Heart right ventricle (tissue), 16 donors: ENCODE data around the gene JAKMIP3. TPM values are rescaled to one million over a fixed set of nuclear protein-coding genes. Genes with fewer than 3 reads are reported as not detected.

Experiments used
- ATAC-seq, 8 donors: fragments of 200-7000 bp; cut with Tn5 transposase; one replicate each; pipeline ENCODE4 v1.9.1; 2020; ENCODE audit warnings: mild to moderate bottlenecking in 8 of 8, moderate library complexity in 8 of 8, moderate number of reproducible peaks in 1 of 8
- DNase-seq, 2 donors: peaks; one replicate each; pipeline ENCODE4 v3.0.0-alpha.2; 2020
- H3K27ac ChIP-seq, 10 donors: fragments of 200-600 bp; sonication (generic) in 2 of 10; one replicate each; pipeline versions ENCODE4 v1.5.0 to v1.8.0; 2020 to 2022; ENCODE audit warnings: mild to moderate bottlenecking in 3 of 10
- H3K27me3 ChIP-seq, 7 donors: fragments of 200-600 bp; one replicate each; pipeline ENCODE4 v1.8.0; 2021 to 2022; ENCODE audit warnings: mild to moderate bottlenecking in 2 of 7
- H3K36me3 ChIP-seq, 9 donors: fragments of 200-600 bp; sonication (generic) in 1 of 9; one replicate each; pipeline versions ENCODE4 v1.5.0 to v1.8.0; 2020 to 2022; ENCODE audit warnings: mild to moderate bottlenecking in 2 of 9
- H3K4me1 ChIP-seq, 9 donors: fragments of 200-600 bp; sonication (generic) in 1 of 9; one replicate each; pipeline versions ENCODE4 v1.5.0 to v1.8.0; 2020 to 2022; ENCODE audit warnings: mild to moderate bottlenecking in 4 of 9
- H3K4me3 ChIP-seq, 10 donors: fragments of 200-600 bp; sonication (generic) in 2 of 10; one replicate each; pipeline versions ENCODE4 v1.5.0 to v1.8.0; 2020 to 2022; ENCODE audit warnings: mild to moderate bottlenecking in 7 of 10, moderate library complexity in 2 of 10
- H3K9me3 ChIP-seq, 11 donors: fragments of 200-600 bp in 10 of 11; sonication (generic) in 2 of 11; one replicate each; pipeline versions ENCODE4 v1.5.0 to v1.8.0; 2013 to 2022; ENCODE audit warnings: mild to moderate bottlenecking in 2 of 11, control low read depth in 1 of 11, moderate library complexity in 1 of 11
- CTCF ChIP-seq, 9 donors: fragments of 200-600 bp; sonication (generic) in 2 of 9; IDR thresholded peaks; one replicate each; pipeline versions ENCODE4 v1.5.0 to v1.8.0; 2021 to 2022; ENCODE audit warnings: antibody characterized with exemption in 9 of 9, mild to moderate bottlenecking in 5 of 9, moderate library complexity in 1 of 9
- WGBS, 2 donors: extraction: QIAGEN DNeasy Blood & Tissue Kit; methylation state at CpG; one replicate each; pipeline ENCODE4 v1.1.7; 2013; ENCODE audit warnings: inconsistent platforms in 1 of 2; 5-methylcytosine and 5-hydroxymethylcytosine counted together
- intact Hi-C, 10 donors: fragments of 100-400 bp; cut with DNase I; formaldehyde crosslinking; loops; one replicate each; pipeline versions ENCODE4 v1.11.1 to v1.14.2; 2022
- polyA plus RNA-seq, 2 donors: library from polyadenylated mRNA; stranded (reverse); fragments of 200-250 nt; gene quantifications; one replicate each; pipeline ENCODE4 v1.2.3, GENCODE V29; 2013
- total RNA-seq, 10 donors: library from RNA; stranded (reverse); fragmentation: NEBNext Ultra II Directional in 3 of 10; extraction: Animal tissue kit (Norgen Biotek cat#: 25700) in 3 of 10; gene quantifications; one replicate each; pipeline versions ENCODE4 v1.2.1 to v1.2.4, GENCODE V29; 2021 to 2023
- donor health status: Arrhythmogenic right ventricular cardiomyopathy.
- donor health status: ischemic (EF 13 %, LVEDD 7.1; RV severe dilation, severe dysfunction).
- donor health status: healthy with polysubstance abuse.
- donor health status: DM: no; HTN: yes; CAD: no.
- donor health status: DM: no; HTN: no; CAD: no.
- donor health status: ischemic (EF 25% LVEDD 6.9; RV normal size, moderate dysfunction).
- donor health status: ischemic (EF 25% LVEDD 5.7; RV mildly dilated, moderate dysfunction).
- donor health status: healthy.
- donor health status: DM: yes; HTN: yes; CAD: no.
- donor health status: Ischemic cardiomyopathy.
- donor health status: ischemic (EF 35%, LVEDD 5.7; RV mildly dilated, moderate dysfunction).
- donor health status: nonischemic (EF 11% LVEDD 7.7; RV severe dilation, severe dysfunction).
- donor health status: DM: yes; HTN: yes; CAD: no.
- donor health status: PGD.
- donor health status: ischemic (EF 29% LVEDD 5.4; RV normal size, mild dysfunction).
- donor health status: nonischemic (EF 23%, LVEDD 6.1; RV moderate dilation, normal function).

The JAKMIP3 gene
- total and polyA plus RNA-seq, 12 donors: 0.04 to 2.7 (median 1.8) TPM

- Histone ChIP-seq H3K27ac (no peak overlapping the region), H3K36me3 (no peaks in the 10 kb centered on the region), H3K4me1 (peaks cover 0 to 9% (median 0%) of the 10 kb centered on the region in 9 donors), H3K9me3 (no peaks in the 10 kb centered on the region), H3K27me3 (no peaks in the 10 kb centered on the region), H3K4me3 (no peak overlapping the region)
- intact Hi-C loops: no loop called here
- ATAC-seq (no peak), DNase-seq (no peak)
- 70 to 77% methylated on average over 27 of the region's 27 CpGs for WGBS, 2 donors
- TF ChIP-seq CTCF (IDR thresholded peaks at IDR 0.05): no peak
These were observed 35.0 kb downstream of the JAKMIP3 start for GRCh38 chr10:132100556-132101349.

GRCh38 chr10:132101529-132101928 lies 35.8 kb downstream of the JAKMIP3 start:
- no peak for TF ChIP-seq CTCF (IDR thresholded peaks at IDR 0.05)
- H3K27me3 ChIP-seq: no peaks in the 10 kb centered on the region
- no peak overlapping the region for H3K27ac ChIP-seq
- WGBS, 2 donors: 57 to 60% methylated on average over 10 of the region's 10 CpGs
- no peak overlapping the region for H3K4me3 ChIP-seq
- no peaks in the 10 kb centered on the region for H3K36me3 ChIP-seq
- H3K9me3 ChIP-seq: no peaks in the 10 kb centered on the region
- intact Hi-C loops: no loop called here
- no peak for DNase-seq
- peaks cover 0 to 3% (median 0%) of the 10 kb centered on the region in 9 donors for H3K4me1 ChIP-seq
- ATAC-seq: no peak

- no peak overlapping the region for H3K27ac ChIP-seq
- no peaks in the 10 kb centered on the region for H3K9me3 ChIP-seq
- no peaks in the 10 kb centered on the region for H3K36me3 ChIP-seq
- no peaks in the 10 kb centered on the region for H3K27me3 ChIP-seq
- ATAC-seq (no peak), DNase-seq (no peak)
- no peaks in the 10 kb centered on the region for H3K4me1 ChIP-seq
- intact Hi-C loops: no loop called here
- 84 to 87% methylated on average over 22 to 23 of the region's 23 CpGs for WGBS, 2 donors
- no peak overlapping the region for H3K4me3 ChIP-seq
- no peak for TF ChIP-seq CTCF (IDR thresholded peaks at IDR 0.05)
These were observed 36.4 kb downstream of the JAKMIP3 start for GRCh38 chr10:132102071-132102716.

- intact Hi-C loops: no loop called here
- Histone ChIP-seq H3K36me3 (no peaks in the 10 kb centered on the region), H3K27me3 (no peaks in the 10 kb centered on the region), H3K4me3 (no peak overlapping the region), H3K27ac (no peak overlapping the region), H3K9me3 (no peaks in the 10 kb centered on the region), H3K4me1 (no peaks in the 10 kb centered on the region)
- WGBS, 2 donors: 85% methylated on average over 8 of the region's 8 CpGs
- DNase-seq (no peak), ATAC-seq (no peak)
- no peak for TF ChIP-seq CTCF (IDR thresholded peaks at IDR 0.05)
These were observed 37.0 kb downstream of the JAKMIP3 start for GRCh38 chr10:132102717-132103110.
